Keratinocyte (primary cell): Measurements from ENCODE around the gene SDK1. TPM values are rescaled to one million over a fixed set of nuclear protein-coding genes. Genes with fewer than 3 reads are reported as not detected.

Experiments used
- DNase-seq: peaks from one replicate; pipeline ENCODE4 v3.0.0-alpha.2; 2011; ENCODE audit warnings: low read depth, missing footprints, low spot score
- FAIRE-seq: peaks from 2 replicates; lab custom pipeline; 2011; peaks lifted over from hg19 to GRCh38; lab: Jason Lieb, UNC
- H2AFZ ChIP-seq: 2 replicates; pipeline ENCODE4 v1.6.0; 2012; ENCODE audit warnings: low read length, control low read depth, inconsistent platforms; ENCODE audit not compliant: control insufficient read depth
- H3K27ac ChIP-seq: 2 replicates; pipeline ENCODE4 v1.5.1; 2011; ENCODE audit warnings: low read length; ENCODE audit not compliant: control insufficient read depth, insufficient read depth
- H3K27me3 ChIP-seq: 3 replicates; pipeline ENCODE4 v1.6.0; 2011; ENCODE audit warnings: low read length; ENCODE audit not compliant: control insufficient read depth, insufficient read depth; ENCODE audit errors: extremely low read depth
- H3K36me3 ChIP-seq, 2 experiments: 2 replicates in 1 of 2; 3 replicates in 1 of 2; pipeline ENCODE4 v1.5.1; 2011; ENCODE audit warnings: low read length in 2 of 2, mild to moderate bottlenecking in 1 of 2; ENCODE audit not compliant: control insufficient read depth in 2 of 2, insufficient read depth in 2 of 2; ENCODE audit errors: extremely low read depth in 1 of 2
- H3K4me1 ChIP-seq: 3 replicates; pipeline ENCODE4 v1.5.1; 2011; ENCODE audit warnings: low read length; ENCODE audit not compliant: control insufficient read depth, insufficient read depth; ENCODE audit errors: extremely low read depth
- H3K4me2 ChIP-seq: 3 replicates; pipeline ENCODE4 v1.6.0; 2011; ENCODE audit warnings: low read depth, low read length; ENCODE audit not compliant: control insufficient read depth, insufficient read depth; ENCODE audit errors: extremely low read depth
- H3K4me3 ChIP-seq, 3 experiments: fragments of 200-600 bp in 1 of 3; sonication (generic) in 1 of 3; 2 replicates in 2 of 3; 3 replicates in 1 of 3; pipeline ENCODE4 v1.5.1; 2011 to 2016; ENCODE audit warnings: low read length in 3 of 3, mild to moderate bottlenecking in 3 of 3, control low read depth in 2 of 3, inconsistent platforms in 1 of 3, low read depth in 1 of 3, mixed read lengths in 1 of 3, mixed run types in 1 of 3, moderate library complexity in 1 of 3; ENCODE audit not compliant: control insufficient read depth in 2 of 3, insufficient read depth in 2 of 3; ENCODE audit errors: extremely low read depth in 1 of 3
- H3K79me2 ChIP-seq: 2 replicates; pipeline ENCODE4 v1.6.0; 2012; ENCODE audit warnings: low read length; ENCODE audit not compliant: control insufficient read depth, insufficient read depth
- H3K9ac ChIP-seq: 3 replicates; pipeline ENCODE4 v1.6.0; 2011; ENCODE audit warnings: low read length; ENCODE audit not compliant: control insufficient read depth, insufficient read depth; ENCODE audit errors: extremely low read depth
- H3K9me1 ChIP-seq: 3 replicates; pipeline ENCODE4 v1.6.0; 2011; ENCODE audit warnings: low read length; ENCODE audit not compliant: control insufficient read depth, insufficient read depth; ENCODE audit errors: extremely low read depth
- H3K9me3 ChIP-seq: 2 replicates; pipeline ENCODE4 v1.5.1; 2012; ENCODE audit warnings: low read depth, low read length; ENCODE audit not compliant: control insufficient read depth
- H4K20me1 ChIP-seq: 3 replicates; pipeline ENCODE4 v1.6.0; 2011; ENCODE audit warnings: low read length; ENCODE audit not compliant: control insufficient read depth, insufficient read depth; ENCODE audit errors: extremely low read depth
- EZH2 ChIP-seq: IDR thresholded peaks from one replicate; pipeline ENCODE4 v1.6.1; 2012; ENCODE audit warnings: inconsistent platforms, mild to moderate bottlenecking, low read length, moderate library complexity
- dilution Hi-C: fragments of 300-500 bp; cut with MboI; formaldehyde crosslinking; loops from one replicate; pipeline ENCODE4 v1.7.0; 2020; ENCODE audit warnings: low sequenced_read_pairs; ENCODE audit not compliant: extremely low pct_ligation_motif_present
- polyA plus RNA-seq, 5 experiments: library from polyadenylated mRNA; depleted of rRNA in 3 of 5; stranded (reverse) in 3 of 5; stranded (forward) in 1 of 5; unstranded in 1 of 5; fragments of >200 nt; gene quantifications; 1 replicate in 1 of 5; 2 replicates in 3 of 5; 3 replicates in 1 of 5; pipeline versions ENCODE4 v1.2.1 to v1.2.3, GENCODE V29; 2011 to 2012; ENCODE audit warnings: missing spikeins in 2 of 5, low read depth in 1 of 5, low replicate concordance in 1 of 5
- TF ChIP-seq, protein P1 (sequence below), 3 experiments: IDR thresholded peaks in 1 of 3; conservative IDR thresholded peaks in 1 of 3; optimal IDR thresholded peaks in 1 of 3; 2 replicates in 2 of 3; 3 replicates in 1 of 3; pipeline versions ENCODE3 to v1.5.1; 2011; ENCODE audit warnings: low read length in 3 of 3, mild to moderate bottlenecking in 3 of 3, moderate library complexity in 2 of 3, control low read depth in 1 of 3, inconsistent platforms in 1 of 3; ENCODE audit not compliant: insufficient read depth in 2 of 3; ENCODE audit errors: extremely low read depth in 1 of 3

SDK1 gene
- polyA plus RNA-seq, 1 donor (not counting 4 experiments of a cell fraction or from before 2014, with no cell fraction given), result 0.66 TPM

- Histone ChIP-seq H3K36me3 (no peaks in the 10 kb centered on the region), H3K4me3 (no peak overlapping the region), H3K79me2 (no peaks in the 10 kb centered on the region), H4K20me1 (no peaks in the 10 kb centered on the region), H2AFZ (no peak overlapping the region), H3K27ac (no peak overlapping the region), H3K27me3 (no peaks in the 10 kb centered on the region), H3K4me2 (no peak overlapping the region), H3K9ac (no peak overlapping the region), H3K9me3 (no peaks in the 10 kb centered on the region), H3K4me1 (no peaks in the 10 kb centered on the region), H3K9me1 (no peaks in the 10 kb centered on the region)
- DNase-seq (no peak), FAIRE-seq (no peak)
- no peak for TF ChIP-seq EZH2
- TF ChIP-seq, protein P1, sequence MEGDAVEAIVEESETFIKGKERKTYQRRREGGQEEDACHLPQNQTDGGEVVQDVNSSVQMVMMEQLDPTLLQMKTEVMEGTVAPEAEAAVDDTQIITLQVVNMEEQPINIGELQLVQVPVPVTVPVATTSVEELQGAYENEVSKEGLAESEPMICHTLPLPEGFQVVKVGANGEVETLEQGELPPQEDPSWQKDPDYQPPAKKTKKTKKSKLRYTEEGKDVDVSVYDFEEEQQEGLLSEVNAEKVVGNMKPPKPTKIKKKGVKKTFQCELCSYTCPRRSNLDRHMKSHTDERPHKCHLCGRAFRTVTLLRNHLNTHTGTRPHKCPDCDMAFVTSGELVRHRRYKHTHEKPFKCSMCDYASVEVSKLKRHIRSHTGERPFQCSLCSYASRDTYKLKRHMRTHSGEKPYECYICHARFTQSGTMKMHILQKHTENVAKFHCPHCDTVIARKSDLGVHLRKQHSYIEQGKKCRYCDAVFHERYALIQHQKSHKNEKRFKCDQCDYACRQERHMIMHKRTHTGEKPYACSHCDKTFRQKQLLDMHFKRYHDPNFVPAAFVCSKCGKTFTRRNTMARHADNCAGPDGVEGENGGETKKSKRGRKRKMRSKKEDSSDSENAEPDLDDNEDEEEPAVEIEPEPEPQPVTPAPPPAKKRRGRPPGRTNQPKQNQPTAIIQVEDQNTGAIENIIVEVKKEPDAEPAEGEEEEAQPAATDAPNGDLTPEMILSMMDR (optimal IDR thresholded peaks at IDR 0.05 in 1 of 3, IDR thresholded peaks at IDR 0.05 in 1 of 3, conservative IDR thresholded peaks at IDR 0.05 in 1 of 3; ENCODE audit: extremely low read depth in 1 of 3, insufficient read depth in 2 of 3, low read length in 3 of 3), result no peak
- dilution Hi-C loops, result no loop called here
Observed at GRCh38 chr7:3790803-3791202, 489.8 kb downstream of the SDK1 start.

GRCh38 chr7:3791327-3791726 lies 490.3 kb downstream of the SDK1 start:
- no peak overlapping the region for H3K4me2 ChIP-seq
- no peaks in the 10 kb centered on the region for H3K27me3 ChIP-seq
- no peak overlapping the region for H2AFZ ChIP-seq
- H3K27ac ChIP-seq, result no peak overlapping the region
- no peaks in the 10 kb centered on the region for H3K79me2 ChIP-seq
- no peak for DNase-seq
- H3K4me1 ChIP-seq, result no peaks in the 10 kb centered on the region
- no peaks in the 10 kb centered on the region for H3K9me1 ChIP-seq
- H4K20me1 ChIP-seq, result no peaks in the 10 kb centered on the region
- H3K9ac ChIP-seq, result no peak overlapping the region
- TF ChIP-seq, protein P1 (optimal IDR thresholded peaks at IDR 0.05 in 1 of 3, IDR thresholded peaks at IDR 0.05 in 1 of 3, conservative IDR thresholded peaks at IDR 0.05 in 1 of 3; ENCODE audit: extremely low read depth in 1 of 3, insufficient read depth in 2 of 3, low read length in 3 of 3), result no peak
- no peak for TF ChIP-seq EZH2
- H3K9me3 ChIP-seq, result no peaks in the 10 kb centered on the region
- no peak for FAIRE-seq
- H3K36me3 ChIP-seq, result no peaks in the 10 kb centered on the region
- dilution Hi-C loops, result no loop called here
- no peak overlapping the region for H3K4me3 ChIP-seq
